HG02798 (cell line): ENCODE results near the gene C9orf78.
A peak's percentile ranks its signal among the peaks of the same experiment; 100 is the strongest.

Source experiments
- ATAC-seq: cut with Tn5 transposase; IDR thresholded peaks from one replicate; pipeline ENCODE4 v1.9.1; 2021; ENCODE audit warnings: mild to moderate bottlenecking; ENCODE audit not compliant: unreplicated experiment, poor library complexity

Gene C9orf78

DNA sequence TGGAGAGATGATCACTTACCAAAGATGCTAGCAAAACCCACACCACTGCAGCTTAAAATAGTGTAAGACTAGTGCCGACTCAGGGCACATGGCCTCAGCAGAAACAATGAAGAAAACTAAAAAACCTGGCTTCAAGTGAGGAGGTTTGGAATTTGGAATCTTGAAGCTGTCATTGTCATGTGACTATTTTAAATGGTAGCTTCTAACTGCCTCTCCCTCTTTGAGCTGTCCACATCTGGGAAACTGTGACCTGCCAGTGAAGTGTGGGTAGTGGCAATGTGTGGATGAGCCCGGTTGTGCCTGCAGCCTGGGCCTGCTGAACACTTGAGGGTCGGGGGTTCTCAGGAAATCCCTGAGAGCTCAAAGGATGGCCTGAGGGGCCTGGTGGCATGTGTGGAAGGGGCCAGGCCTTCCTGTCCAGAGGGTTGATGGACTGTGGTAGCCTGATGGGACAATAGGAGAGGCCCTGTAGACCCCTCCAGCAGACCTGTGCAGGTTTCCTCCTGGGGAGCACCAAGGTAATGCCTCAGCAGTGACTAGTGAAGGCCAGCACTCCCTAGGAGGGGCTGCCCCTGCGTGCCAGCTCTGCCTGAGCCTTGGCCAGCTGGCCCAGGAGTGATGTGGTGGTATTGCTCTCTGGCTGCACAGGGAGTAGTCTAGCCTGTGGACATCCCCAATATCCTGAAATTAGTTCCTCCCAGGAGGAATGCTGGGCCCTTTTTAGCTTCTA lies 13.8 kb upstream of the C9orf78 start:
- ATAC-seq = no peak

- ATAC-seq = no peak
Measured at GRCh38 chr9:129845373-129845772, 10.3 kb upstream of the C9orf78 start.

DNA sequence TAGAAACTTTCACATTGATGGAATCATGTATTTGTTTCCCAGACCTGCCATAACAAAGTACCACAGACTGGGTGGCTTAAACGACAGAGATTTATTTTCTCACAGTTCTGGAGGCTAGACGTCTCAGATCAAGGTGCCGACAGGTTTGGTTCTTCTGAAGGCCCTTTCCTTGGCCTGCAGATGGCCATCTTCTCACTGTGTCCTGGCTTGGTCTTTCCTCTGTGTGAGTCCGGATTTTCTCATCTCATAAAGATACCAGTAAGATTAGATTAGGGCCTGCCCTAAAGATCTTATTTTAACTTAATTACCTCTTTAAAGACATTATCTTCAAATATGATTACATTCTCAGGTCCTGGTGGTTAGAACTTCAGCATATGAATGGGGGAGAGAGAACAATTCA lies 6.0 kb upstream of the C9orf78 start:
- no peak for ATAC-seq

DNA sequence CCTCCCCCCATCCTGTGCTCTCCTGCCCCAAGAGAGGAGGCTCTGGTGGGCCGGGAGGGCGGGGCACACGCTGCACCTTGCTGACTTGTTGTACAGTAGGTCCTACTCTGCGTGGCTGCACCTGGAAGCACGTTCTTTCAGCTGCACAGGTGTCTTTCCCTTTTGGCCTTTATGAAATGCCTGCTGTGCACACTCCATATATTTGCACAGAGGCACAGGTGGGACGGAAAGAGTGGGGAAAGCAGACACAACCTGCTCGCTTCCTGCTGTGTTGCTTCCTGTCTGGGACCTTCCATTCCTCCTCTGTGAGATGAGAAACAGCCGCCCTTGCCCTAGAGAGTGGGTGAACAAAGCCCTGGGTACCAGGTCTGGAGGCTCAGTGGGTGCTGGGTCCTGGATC lies 5.0 kb upstream of the C9orf78 start:
- ATAC-seq = no peak

- ATAC-seq = no peak
Measured at GRCh38 chr9:129839324-129840023, 4.4 kb upstream of the C9orf78 start.

GRCh38 chr9:129838707-129839259 lies 3.7 kb upstream of the C9orf78 start:
- no peak for ATAC-seq

DNA sequence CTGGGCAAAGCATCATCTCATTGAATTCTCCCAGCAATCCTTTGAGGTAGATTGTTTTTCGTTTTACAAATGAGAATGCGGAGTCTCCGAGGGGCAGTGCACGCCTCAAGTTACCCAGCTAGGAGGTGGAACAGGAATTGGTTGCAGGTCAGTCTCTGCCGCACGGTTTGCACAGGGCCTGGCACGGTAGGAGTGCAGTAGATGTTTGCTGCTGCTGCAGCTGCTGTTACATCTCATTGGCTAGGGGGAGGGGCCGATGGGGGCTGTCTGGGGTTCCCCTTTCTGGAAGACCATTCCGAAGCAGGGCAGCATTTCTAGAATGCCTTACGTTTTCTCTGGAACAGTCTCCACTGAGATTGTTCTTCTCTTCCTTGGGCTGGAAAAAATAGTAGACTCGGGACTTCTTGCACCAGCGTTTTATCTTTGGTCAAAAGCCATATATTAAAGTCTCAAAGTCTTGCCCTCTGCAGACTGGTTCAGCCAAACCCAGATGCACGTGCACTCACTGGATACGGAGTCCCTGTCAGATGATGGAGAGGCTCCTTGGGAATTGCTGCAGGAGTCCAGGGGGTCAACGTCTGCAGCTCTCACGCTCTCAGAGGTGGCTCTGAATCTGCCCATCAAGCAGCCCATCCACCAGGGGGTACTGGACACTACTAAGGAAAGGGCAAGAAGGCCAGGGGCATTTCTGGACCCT lies 1.4 kb upstream of the C9orf78 start:
- ATAC-seq = no peak

DNA sequence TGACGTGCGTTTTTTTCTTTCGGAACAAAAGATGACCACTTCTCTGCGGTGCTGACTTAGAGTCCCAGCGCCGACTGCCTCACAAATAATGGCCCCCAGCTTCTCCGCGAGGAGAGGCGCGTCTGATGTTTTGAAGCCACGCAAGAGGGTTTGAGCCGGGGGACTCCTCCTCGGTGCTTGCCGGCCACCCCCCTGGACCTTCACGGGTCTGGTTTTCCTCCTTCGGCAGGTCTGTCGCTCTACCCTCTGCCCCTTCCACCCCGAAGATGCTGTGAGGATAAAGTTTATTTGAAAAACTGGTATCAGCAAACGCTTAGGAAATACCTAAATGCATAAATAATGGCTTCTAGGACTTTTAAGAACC lies 767 bp upstream of the C9orf78 start:
- ATAC-seq = peak; percentile 1

DNA sequence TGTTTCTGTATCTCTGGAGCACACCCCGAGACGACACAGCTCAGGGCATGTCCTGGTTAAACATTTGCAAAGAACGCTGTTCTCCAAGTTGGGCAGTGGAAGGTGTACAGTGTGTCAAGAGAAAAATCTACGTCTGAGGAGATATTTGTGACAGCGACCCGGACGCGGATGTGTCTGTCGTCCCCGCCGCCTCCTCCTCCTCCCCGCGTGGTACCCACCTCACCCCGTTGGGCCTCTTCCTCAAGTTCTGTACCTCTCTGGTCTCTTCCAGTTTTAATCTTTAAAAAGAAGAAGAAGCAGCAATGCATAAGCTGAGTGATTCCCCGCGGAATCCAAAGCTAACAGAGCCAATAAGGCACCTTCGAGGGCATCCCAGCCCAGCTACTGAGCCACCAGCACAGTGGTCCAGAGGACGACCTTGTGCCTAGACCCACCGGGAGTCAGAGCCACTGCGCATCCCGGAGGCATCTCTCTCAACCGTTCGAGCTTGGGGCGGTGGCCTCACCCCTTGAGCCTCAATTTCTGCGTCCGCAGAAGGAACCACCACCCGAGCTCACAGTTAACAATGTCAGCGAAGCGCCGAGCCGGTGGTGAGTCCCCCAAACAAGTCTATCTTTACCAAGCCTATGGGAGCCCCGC lies 467 bp downstream of the C9orf78 start:
- ATAC-seq = no peak

DNA sequence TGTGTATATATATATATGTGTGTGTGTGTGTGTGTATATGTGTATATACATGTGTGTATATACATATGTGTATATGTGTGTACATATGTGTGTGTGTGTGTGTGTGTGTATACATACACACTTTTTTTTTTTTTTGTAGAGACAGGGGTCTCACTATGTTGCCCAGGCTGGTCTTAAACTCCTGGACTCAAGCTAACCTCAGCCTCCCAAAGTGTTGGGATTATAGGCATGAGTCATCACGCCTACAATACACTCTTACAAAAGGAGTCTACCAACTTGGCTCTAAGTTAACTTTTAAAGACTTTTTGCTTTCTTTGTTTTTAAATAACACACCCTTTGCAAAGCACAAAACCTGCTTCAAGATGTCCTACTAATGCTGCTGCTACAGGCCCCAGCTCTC lies 2.1 kb downstream of the C9orf78 start:
- ATAC-seq = no peak

GRCh38 chr9:129828969-129829368 lies 6.1 kb downstream of the C9orf78 start:
- no peak for ATAC-seq

DNA sequence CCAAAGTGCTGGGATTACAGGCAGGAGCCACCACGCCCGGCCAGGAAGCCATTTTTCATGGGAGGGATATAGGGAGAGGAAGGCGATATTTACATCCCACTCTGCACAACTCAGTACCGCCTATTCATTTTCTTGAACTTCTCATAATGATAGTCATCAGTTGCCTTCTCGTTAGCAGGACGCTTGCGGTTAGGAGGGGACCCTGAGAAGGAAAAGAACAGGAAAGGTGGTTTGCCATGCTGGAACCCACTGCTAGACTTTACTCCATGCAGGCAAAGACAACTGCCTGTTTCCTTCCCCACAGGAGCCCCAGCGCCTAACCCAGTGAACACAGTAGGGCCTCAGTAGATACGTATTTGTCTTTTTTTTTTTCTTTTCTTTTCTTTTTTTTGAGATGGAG lies 7.0 kb downstream of the C9orf78 start:
- ATAC-seq = no peak

- ATAC-seq = no peak
Measured at GRCh38 chr9:129826759-129827158, 8.3 kb downstream of the C9orf78 start.

DNA sequence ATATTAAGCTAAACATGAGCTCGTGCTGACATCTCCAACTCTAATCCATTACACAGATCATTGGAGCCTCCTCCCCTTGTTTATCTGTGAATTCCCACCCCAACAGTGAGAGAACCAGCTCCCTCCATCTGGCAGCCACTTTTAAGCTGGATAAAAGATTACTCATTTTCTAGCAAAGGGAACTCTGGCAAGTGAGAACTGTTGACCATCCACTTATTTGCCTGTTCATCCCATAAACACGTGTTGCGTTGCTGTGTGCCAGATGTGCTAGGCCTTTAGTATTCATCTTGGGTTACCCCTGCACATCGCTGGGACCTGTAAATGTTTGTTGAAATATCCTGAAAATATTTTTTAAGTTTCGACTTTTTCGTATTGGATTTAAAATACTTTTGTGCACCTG lies 8.7 kb downstream of the C9orf78 start:
- ATAC-seq = no peak

- ATAC-seq = peak; percentile 95
Measured at GRCh38 chr9:129823935-129824601, 11.0 kb downstream of the C9orf78 start, which contains the start of gene TOR1A. TOR1A (minus strand) TSS chr9:129824136; CDS start chr9:129824085, 51 bp downstream.

GRCh38 chr9:129823542-129823934 lies 11.5 kb downstream of the C9orf78 start:
- no peak for ATAC-seq

GRCh38 chr9:129822898-129823541 lies 12.1 kb downstream of the C9orf78 start:
- no peak for ATAC-seq

DNA sequence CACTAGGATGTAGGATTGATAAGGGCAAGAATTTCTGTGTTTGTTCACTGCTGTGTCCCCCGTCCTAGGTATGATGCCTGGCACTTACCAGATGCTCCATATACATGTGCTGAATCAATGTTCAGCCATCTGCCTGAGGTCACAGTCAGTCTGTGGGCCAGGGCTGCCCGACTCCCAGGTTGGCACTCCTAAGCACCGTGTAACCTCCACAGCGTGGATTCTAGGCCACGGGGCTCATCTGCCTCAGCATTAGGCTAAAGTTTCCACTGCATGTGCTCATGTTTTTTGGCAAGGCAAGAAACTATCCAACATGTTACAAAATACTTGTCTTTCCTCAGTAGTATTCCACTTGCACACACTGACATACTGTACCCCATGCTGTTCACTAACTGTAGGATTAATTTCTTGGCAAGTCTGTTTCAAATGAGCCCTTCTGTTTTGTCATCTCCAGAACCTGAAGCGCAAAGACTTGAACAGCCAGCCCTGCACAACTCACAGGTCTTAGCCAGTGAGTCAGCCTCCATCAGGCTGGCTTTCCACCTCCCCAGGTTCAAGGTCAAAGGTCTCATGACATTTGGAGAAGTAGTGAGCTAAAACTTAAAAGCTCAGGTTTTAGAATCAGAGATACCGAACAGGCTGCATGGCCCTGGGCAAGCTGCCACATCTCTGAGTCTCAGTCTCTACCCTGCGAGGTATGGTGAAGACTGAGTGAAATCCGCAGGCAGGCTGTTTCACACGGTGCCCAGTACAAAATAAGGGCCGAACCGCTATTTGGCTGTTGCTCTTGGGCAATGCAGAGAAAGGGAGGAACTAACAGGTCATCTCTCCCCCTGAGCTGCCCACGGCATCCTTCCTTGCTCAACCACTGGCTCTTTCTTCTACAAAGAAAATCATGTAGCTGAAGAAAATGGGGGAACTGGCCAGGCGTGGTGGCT lies 18.3 kb downstream of the C9orf78 start:
- ATAC-seq = no peak

DNA sequence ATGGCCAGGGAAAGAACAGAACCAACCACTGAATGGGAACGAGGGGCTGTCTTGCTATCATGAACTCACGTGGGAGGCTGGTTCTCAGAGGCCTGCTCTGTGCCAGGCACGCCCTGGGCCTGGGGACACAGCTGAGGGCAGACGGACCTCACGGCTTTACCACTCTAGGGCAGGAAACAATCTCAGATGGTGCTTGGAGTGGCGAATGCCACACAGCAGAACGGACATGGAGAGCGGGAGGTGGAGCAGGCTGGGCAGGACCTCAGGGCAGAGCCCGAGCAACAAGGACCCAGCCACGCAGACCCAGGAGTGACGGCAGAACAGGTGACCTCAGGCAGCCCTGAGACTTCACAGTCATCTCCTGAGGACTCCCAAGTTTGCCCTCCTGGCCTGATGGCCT lies 19.8 kb downstream of the C9orf78 start:
- ATAC-seq = no peak
